Activated B cell treated with CpG ODN at 0.5 μM for 24 hours (primary cell): Measurements from ENCODE around the gene NANOS2. TPM values are rescaled to one million over a fixed set of nuclear protein-coding genes. Genes with fewer than 3 reads are reported as not detected.

Experiments used
- ATAC-seq: fragments of 200-7000 bp; cut with Tn5 transposase; one replicate; pipeline ENCODE4 v1.10.0; 2021; ENCODE audit warnings: low read depth, mild to moderate bottlenecking, moderate library complexity
- CTCF ChIA-PET: fragments of 350-600 bp; sonication (Branson Sonifier 250); formaldehyde crosslinking; loops from one replicate; lab custom pipeline; 2021; ENCODE audit warnings: antibody characterized with exemption; lab: Charles Lee
- POLR2A ChIA-PET: fragments of 350-600 bp; sonication (Branson Sonifier 250); formaldehyde crosslinking; loops from one replicate; lab custom pipeline; 2021; ENCODE audit warnings: antibody characterized with exemption; lab: Charles Lee
- DNase-seq: peaks from one replicate; pipeline ENCODE4 v3.0.0; 2022
- H3K27ac Mint-ChIP-seq: one replicate; pipeline ENCODE4 v1.8.0; 2020; ENCODE audit warnings: mixed read lengths
- H3K27me3 Mint-ChIP-seq: one replicate; pipeline ENCODE4 v1.8.0; 2021; ENCODE audit warnings: mixed read lengths
- H3K36me3 Mint-ChIP-seq: one replicate; pipeline ENCODE4 v1.8.0; 2021; ENCODE audit warnings: low read depth, mixed read lengths
- H3K4me1 Mint-ChIP-seq: one replicate; pipeline ENCODE4 v1.8.0; 2021; ENCODE audit warnings: mixed read lengths
- H3K4me3 Mint-ChIP-seq: one replicate; pipeline ENCODE4 v1.8.0; 2020; ENCODE audit warnings: mild to moderate bottlenecking, mixed read lengths
- H3K9me3 Mint-ChIP-seq: one replicate; pipeline ENCODE4 v1.8.0; 2020; ENCODE audit warnings: mixed read lengths
- intact Hi-C: fragments of 100-400 bp; cut with micrococcal nuclease; formaldehyde crosslinking; loops from one replicate; pipeline ENCODE4 v1.15.1; 2024
- total RNA-seq: library from RNA; stranded (reverse); gene quantifications from 2 replicates; pipeline ENCODE4 v1.2.3, GENCODE V29; 2022
- TF ChIP-seq, protein P1 (sequence below): fragments of 200-600 bp; IDR thresholded peaks from one replicate; pipeline ENCODE4 v1.8.0; 2022; ENCODE audit warnings: antibody characterized with exemption, mild to moderate bottlenecking

NANOS2 gene
- total RNA-seq, 1 donor from 2014 or later, result not detected

DNA sequence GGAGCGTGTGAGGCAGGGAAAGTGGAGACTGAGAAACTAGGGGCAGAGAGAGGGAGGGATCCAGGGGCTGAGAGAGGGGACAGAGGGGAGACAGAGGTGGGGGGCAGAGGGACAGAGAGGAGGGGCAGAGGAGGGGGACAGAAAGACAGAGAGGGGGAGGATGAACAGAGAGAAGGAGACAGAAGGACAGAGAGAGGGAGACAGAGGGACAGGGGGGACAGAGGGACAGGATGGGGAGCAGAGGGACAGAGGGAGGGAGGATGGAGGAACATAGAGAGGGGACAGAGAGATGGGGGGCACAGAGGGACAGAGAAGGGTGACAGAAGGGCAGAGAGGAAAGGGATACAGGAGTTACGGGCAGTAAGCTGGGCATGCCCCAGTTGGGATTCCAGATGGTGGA, 14.7 kb upstream of the NANOS2 start:
- POLR2A ChIA-PET, result no interaction called here
- intact Hi-C loops, result no loop called here
- DNase-seq, result no peak

DNA sequence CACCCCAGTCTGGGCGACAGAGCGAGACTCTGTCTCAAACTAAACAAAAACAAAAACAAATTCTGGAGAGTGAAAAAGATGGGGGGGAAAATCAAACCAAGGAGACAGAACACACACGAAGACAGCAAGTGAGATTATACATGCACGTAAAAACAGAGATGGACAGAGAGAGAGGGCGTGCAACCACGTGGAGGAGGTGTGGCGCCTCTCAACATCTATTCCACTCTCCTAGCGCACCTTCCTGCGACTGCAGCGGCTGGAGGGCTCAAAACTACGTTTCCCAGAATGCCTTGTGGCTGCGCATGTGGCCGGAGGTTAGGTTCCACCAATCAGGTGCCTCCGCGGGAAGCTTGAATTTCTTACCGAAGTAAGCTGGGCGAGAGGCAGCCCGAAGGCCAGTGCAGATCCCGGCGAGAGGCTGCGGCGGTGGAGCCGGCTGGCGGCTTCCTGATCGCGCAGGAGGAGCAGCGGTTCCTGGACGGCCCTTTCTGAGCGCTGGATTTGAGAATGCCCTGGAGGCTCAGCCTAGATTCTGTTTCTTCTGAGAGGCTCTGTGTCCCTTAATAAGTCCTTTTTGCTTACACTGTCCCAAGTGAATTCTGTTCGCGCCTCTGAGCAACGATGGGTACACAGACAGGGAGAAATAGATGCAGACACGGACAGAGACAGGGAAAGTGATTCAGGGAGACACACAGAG, 13.1 kb upstream of the NANOS2 start:
- H3K4me1 Mint-ChIP-seq, result peaks cover 9% of the 10 kb centered on the region
- H3K4me3 Mint-ChIP-seq, result no peak overlapping the region
- CTCF ChIA-PET, result interaction anchor here (0.5 kb wide), 1 partner anchor 1351 kb away, joined by 3 read pairs; no protein-coding TSS in a partner anchor
- DNase-seq (peak; percentile 76), ATAC-seq (peak; percentile 100)
- POLR2A ChIA-PET, result interaction anchor here (0.6 to 1.8 kb wide), 3 partner anchors 25 to 427 kb away, joined by 3 to 5 read pairs (median 4); partner anchors contain the start of gene MYPOP
- peaks cover 14% of the 10 kb centered on the region for H3K27me3 Mint-ChIP-seq
- TF ChIP-seq, protein P1, sequence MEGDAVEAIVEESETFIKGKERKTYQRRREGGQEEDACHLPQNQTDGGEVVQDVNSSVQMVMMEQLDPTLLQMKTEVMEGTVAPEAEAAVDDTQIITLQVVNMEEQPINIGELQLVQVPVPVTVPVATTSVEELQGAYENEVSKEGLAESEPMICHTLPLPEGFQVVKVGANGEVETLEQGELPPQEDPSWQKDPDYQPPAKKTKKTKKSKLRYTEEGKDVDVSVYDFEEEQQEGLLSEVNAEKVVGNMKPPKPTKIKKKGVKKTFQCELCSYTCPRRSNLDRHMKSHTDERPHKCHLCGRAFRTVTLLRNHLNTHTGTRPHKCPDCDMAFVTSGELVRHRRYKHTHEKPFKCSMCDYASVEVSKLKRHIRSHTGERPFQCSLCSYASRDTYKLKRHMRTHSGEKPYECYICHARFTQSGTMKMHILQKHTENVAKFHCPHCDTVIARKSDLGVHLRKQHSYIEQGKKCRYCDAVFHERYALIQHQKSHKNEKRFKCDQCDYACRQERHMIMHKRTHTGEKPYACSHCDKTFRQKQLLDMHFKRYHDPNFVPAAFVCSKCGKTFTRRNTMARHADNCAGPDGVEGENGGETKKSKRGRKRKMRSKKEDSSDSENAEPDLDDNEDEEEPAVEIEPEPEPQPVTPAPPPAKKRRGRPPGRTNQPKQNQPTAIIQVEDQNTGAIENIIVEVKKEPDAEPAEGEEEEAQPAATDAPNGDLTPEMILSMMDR, result no peak
- no peaks in the 10 kb centered on the region for H3K36me3 Mint-ChIP-seq
- intact Hi-C loops, result loop anchor here (1.0 to 2.0 kb wide), 3 partner anchors 64 to 110 kb away; partner anchors contain the start of genes CCDC61 and SYMPK
- H3K9me3 Mint-ChIP-seq, result no peaks in the 10 kb centered on the region
- H3K27ac Mint-ChIP-seq, result no peak overlapping the region

More for the DNA sequence above, 14.7 kb upstream of the NANOS2 start:
- Mint-ChIP-seq H3K36me3 (no peaks in the 10 kb centered on the region), H3K9me3 (no peaks in the 10 kb centered on the region), H3K27ac (no peak overlapping the region), H3K4me1 (peaks cover 9% of the 10 kb centered on the region), H3K27me3 (peaks cover 19% of the 10 kb centered on the region), H3K4me3 (no peak overlapping the region)
- TF ChIP-seq, protein P1, result no peak
- CTCF ChIA-PET, result no interaction called here
- ATAC-seq, result no peak

DNA sequence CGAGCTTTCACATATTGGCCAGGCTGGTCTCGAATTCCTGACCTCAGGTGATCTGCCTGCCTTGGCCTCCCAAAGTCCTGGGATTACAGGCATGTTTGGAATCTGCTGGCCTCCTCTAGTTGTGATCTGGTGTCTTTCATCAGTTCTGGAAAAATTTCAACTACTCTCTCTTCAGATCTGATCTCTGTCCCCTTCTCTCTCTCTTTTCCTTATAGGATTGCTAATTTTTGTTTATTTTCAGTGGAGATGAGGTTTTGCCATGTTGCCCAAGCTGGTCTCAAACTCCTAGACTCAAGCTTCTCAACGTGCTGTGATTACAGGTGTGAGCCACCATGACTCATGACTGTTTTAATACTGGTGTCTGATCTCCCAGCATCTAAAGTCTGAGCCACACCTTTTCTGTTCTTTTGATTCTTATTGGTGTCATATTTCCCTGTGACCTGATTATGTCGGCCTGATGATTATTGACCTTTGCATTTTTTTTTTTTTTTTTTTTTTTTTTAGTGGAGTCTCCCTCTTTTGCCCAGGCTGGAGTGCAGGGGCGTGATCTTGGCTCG, 10.4 kb upstream of the NANOS2 start:
- no peak overlapping the region for H3K27ac Mint-ChIP-seq
- DNase-seq (no peak), ATAC-seq (no peak)
- intact Hi-C loops, result no loop called here
- no peaks in the 10 kb centered on the region for H3K9me3 Mint-ChIP-seq
- H3K36me3 Mint-ChIP-seq, result no peaks in the 10 kb centered on the region
- peaks cover 5% of the 10 kb centered on the region for H3K27me3 Mint-ChIP-seq
- POLR2A ChIA-PET, result no interaction called here
- CTCF ChIA-PET, result no interaction called here
- TF ChIP-seq, protein P1, result no peak
- no peak overlapping the region for H3K4me3 Mint-ChIP-seq
- peaks cover 9% of the 10 kb centered on the region for H3K4me1 Mint-ChIP-seq

DNA sequence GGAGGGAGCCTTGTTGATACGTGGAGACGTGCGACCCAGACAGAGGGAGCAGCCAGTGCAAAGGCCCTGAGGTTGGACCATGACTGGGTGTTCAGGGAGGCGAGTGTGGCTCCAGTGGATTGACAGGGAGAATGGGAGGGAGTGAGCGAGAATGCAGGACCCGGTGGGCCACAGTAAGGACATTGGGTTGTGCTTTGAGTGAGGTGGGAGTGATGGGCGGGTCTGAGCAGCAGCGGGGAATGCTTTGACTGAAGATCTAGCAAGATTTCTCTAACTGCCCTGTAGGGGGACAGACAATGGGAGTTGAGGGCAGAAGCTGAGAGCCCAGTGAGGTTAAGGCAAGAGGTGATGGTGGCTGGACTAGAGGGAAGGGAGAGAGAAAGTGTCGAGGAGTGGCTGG, 7.7 kb upstream of the NANOS2 start:
- no peak overlapping the region for H3K27ac Mint-ChIP-seq
- intact Hi-C loops, result no loop called here
- CTCF ChIA-PET, result no interaction called here
- no peak for ATAC-seq
- H3K27me3 Mint-ChIP-seq, result peaks cover 10% of the 10 kb centered on the region
- peaks cover 2% of the 10 kb centered on the region for H3K4me1 Mint-ChIP-seq
- POLR2A ChIA-PET, result no interaction called here
- H3K36me3 Mint-ChIP-seq, result no peaks in the 10 kb centered on the region
- DNase-seq, result no peak
- TF ChIP-seq, protein P1, result no peak
- no peak overlapping the region for H3K4me3 Mint-ChIP-seq
- H3K9me3 Mint-ChIP-seq, result no peaks in the 10 kb centered on the region

DNA sequence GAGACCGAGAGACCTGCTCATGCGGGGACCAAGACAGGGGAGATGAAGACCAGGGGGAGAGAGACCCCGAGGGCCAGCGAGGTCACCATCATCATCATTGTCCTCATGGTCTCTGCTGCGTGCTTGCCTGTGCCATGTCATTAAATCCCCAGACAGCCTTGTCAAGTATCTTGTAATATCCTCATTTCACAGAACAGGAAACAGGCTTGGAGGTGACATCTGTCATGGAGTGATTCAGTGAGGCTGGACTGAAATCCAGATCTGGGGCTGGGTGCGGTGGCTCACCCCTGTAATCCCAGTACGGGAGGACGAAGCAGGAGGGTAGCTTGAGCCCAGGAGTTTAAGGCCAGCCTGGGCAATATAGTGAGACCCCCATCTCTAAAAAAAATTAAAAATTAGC, 5.9 kb upstream of the NANOS2 start:
- H3K4me3 Mint-ChIP-seq, result no peak overlapping the region
- CTCF ChIA-PET, result no interaction called here
- ATAC-seq, result no peak

More for the DNA sequence above, 5.9 kb upstream of the NANOS2 start:
- POLR2A ChIA-PET, result no interaction called here
- intact Hi-C loops, result no loop called here
- peaks cover 15% of the 10 kb centered on the region for H3K27me3 Mint-ChIP-seq
- H3K36me3 Mint-ChIP-seq, result no peaks in the 10 kb centered on the region
- H3K27ac Mint-ChIP-seq, result no peak overlapping the region
- H3K9me3 Mint-ChIP-seq, result no peaks in the 10 kb centered on the region
- H3K4me1 Mint-ChIP-seq, result no peaks in the 10 kb centered on the region
- DNase-seq, result no peak
- TF ChIP-seq, protein P1, result no peak
